H1 (cell line): ENCODE measurements around the gene GPC6. TPM values are rescaled to one million over a fixed set of nuclear protein-coding genes. Genes with fewer than 3 reads are reported as not detected.

Experiments used
- CTCF ChIA-PET: fragments of 300-600 bp; sonication (Branson Sonifier 250); formaldehyde crosslinking; loops from one replicate; lab custom pipeline; 2021; ENCODE audit not compliant: partially characterized antibody; lab: Charles Lee
- POLR2A ChIA-PET: fragments of 300-600 bp; sonication (Branson Sonifier 250); formaldehyde crosslinking; loops from one replicate; lab custom pipeline; 2021; ENCODE audit warnings: inconsistent platforms; ENCODE audit not compliant: partially characterized antibody; lab: Charles Lee
- DNase-seq, 2 experiments: peaks; one replicate each; pipeline versions ENCODE4 v3.0.0 to v3.0.0-alpha.2; 2010 to 2022; ENCODE audit warnings: low spot score in 2 of 2, low read depth in 1 of 2, mixed read lengths in 1 of 2
- FAIRE-seq: peaks from 2 replicates; lab custom pipeline; 2011; peaks lifted over from hg19 to GRCh38; lab: Jason Lieb, UNC
- H2AFZ ChIP-seq: 2 replicates; pipeline ENCODE4 v1.8.1; 2012; ENCODE audit warnings: low read length, inconsistent platforms
- H2AK5ac ChIP-seq: 2 replicates; pipeline ENCODE4 v1.6.1; 2013; ENCODE audit warnings: low read depth, low read length
- H2BK120ac ChIP-seq: replicated peaks from 2 replicates; pipeline ENCODE3; 2013; ENCODE audit warnings: low read depth, low read length, inconsistent platforms
- H2BK12ac ChIP-seq: 2 replicates; pipeline ENCODE4 v1.6.1; 2013; ENCODE audit warnings: low read depth, low read length
- H2BK15ac ChIP-seq: 2 replicates; pipeline ENCODE4 v1.6.1; 2013; ENCODE audit warnings: low read length
- H2BK20ac ChIP-seq: 2 replicates; pipeline ENCODE4 v1.6.1; 2013; ENCODE audit warnings: low read length
- H2BK5ac ChIP-seq: 2 replicates; pipeline ENCODE4 v1.6.1; 2013; ENCODE audit warnings: low read depth, low read length
- H3K14ac ChIP-seq: 2 replicates; pipeline ENCODE4 v1.6.1; 2013; ENCODE audit warnings: inconsistent platforms; ENCODE audit not compliant: insufficient read length
- H3K18ac ChIP-seq: 2 replicates; pipeline ENCODE4 v1.6.1; 2013; ENCODE audit warnings: low read length; ENCODE audit errors: extremely low read depth
- H3K23ac ChIP-seq: 2 replicates; pipeline ENCODE4 v1.6.1; 2013; ENCODE audit warnings: inconsistent platforms; ENCODE audit not compliant: insufficient read length
- H3K23me2 ChIP-seq: 2 replicates; pipeline ENCODE4 v1.6.1; 2013; ENCODE audit warnings: low read depth, low read length
- H3K27ac ChIP-seq: 2 replicates; pipeline ENCODE4 v1.6.1; 2011; ENCODE audit warnings: low read depth, low read length, inconsistent platforms
- H3K27me3 ChIP-seq, 4 experiments: replicated peaks in 1 of 4; 1 replicate in 1 of 4; 2 replicates in 3 of 4; pipeline versions ENCODE4 v1.6.1 to v1.8.1; 2011 to 2013; ENCODE audit warnings: low read length in 3 of 4, mild to moderate bottlenecking in 3 of 4, inconsistent platforms in 2 of 4, mixed read lengths in 2 of 4, moderate library complexity in 1 of 4; ENCODE audit not compliant: control insufficient read depth in 3 of 4, insufficient read depth in 3 of 4; ENCODE audit errors: extremely low read depth in 1 of 4
- H3K36me3 ChIP-seq, 4 experiments: 2 replicates each; pipeline versions ENCODE4 v1.6.1 to v1.8.1; 2011 to 2013; ENCODE audit warnings: mild to moderate bottlenecking in 4 of 4, low read length in 3 of 4, moderate library complexity in 2 of 4, control low read depth in 1 of 4, inconsistent platforms in 1 of 4; ENCODE audit not compliant: insufficient read depth in 4 of 4, control insufficient read depth in 2 of 4
- H3K4ac ChIP-seq: replicated peaks from 2 replicates; pipeline ENCODE3; 2013; ENCODE audit warnings: low read length, low read depth, mixed read lengths, inconsistent platforms; ENCODE audit not compliant: insufficient read length
- H3K4me1 ChIP-seq, 4 experiments: replicated peaks in 1 of 4; 1 replicate in 1 of 4; 2 replicates in 3 of 4; pipeline versions ENCODE4 v1.6.1 to v1.8.1; 2011 to 2013; ENCODE audit warnings: low read length in 3 of 4, inconsistent platforms in 2 of 4, mixed read lengths in 1 of 4; ENCODE audit not compliant: insufficient read depth in 4 of 4, control insufficient read depth in 3 of 4
- H3K4me2 ChIP-seq, 2 experiments: 2 replicates each; pipeline versions ENCODE4 v1.6.1 to v1.8.1; 2011 to 2013; ENCODE audit warnings: low read depth in 2 of 2, low read length in 2 of 2, control low read depth in 1 of 2, inconsistent platforms in 1 of 2, mild to moderate bottlenecking in 1 of 2; ENCODE audit not compliant: insufficient read depth in 1 of 2
- H3K4me3 ChIP-seq, 4 experiments: fragments of 200-600, 300-600 bp in 1 of 4; sonication (generic), shearing (Covaris generic), sonication (Bioruptor Twin) in 1 of 4; 2 replicates each; pipeline versions ENCODE4 v1.5.1 to v1.8.1; 2011 to 2016; ENCODE audit warnings: low read length in 4 of 4, low read depth in 3 of 4, control low read depth in 2 of 4, inconsistent platforms in 2 of 4, mild to moderate bottlenecking in 2 of 4, mixed read lengths in 1 of 4, moderate library complexity in 1 of 4; ENCODE audit not compliant: insufficient read depth in 2 of 4; ENCODE audit errors: extremely low read depth in 1 of 4
- H3K56ac ChIP-seq: replicated peaks from 2 replicates; pipeline ENCODE3; 2013; ENCODE audit warnings: low read depth, mild to moderate bottlenecking, mixed read lengths, low read length, inconsistent platforms; ENCODE audit not compliant: insufficient read length
- H3K79me1 ChIP-seq: 2 replicates; pipeline ENCODE4 v1.6.1; 2013; ENCODE audit warnings: low read depth, low read length, control low read depth
- H3K79me2 ChIP-seq, 2 experiments: 2 replicates each; pipeline versions ENCODE4 v1.6.1 to v1.8.1; 2012 to 2013; ENCODE audit warnings: low read length in 2 of 2, mild to moderate bottlenecking in 2 of 2, inconsistent platforms in 1 of 2; ENCODE audit not compliant: insufficient read depth in 2 of 2, control insufficient read depth in 1 of 2
- H3K9ac ChIP-seq, 4 experiments: replicated peaks in 1 of 4; 1 replicate in 1 of 4; 2 replicates in 3 of 4; pipeline versions ENCODE4 v1.6.1 to v1.8.1; 2011 to 2013; ENCODE audit warnings: low read depth in 3 of 4, low read length in 3 of 4, control low read depth in 2 of 4, mild to moderate bottlenecking in 2 of 4, moderate library complexity in 2 of 4, inconsistent platforms in 1 of 4; ENCODE audit errors: extremely low read depth in 1 of 4
- H3K9me3 ChIP-seq, 2 experiments: 2 replicates each; pipeline versions ENCODE4 v1.6.1 to v1.8.1; 2012 to 2013; ENCODE audit warnings: mild to moderate bottlenecking in 2 of 2, moderate library complexity in 2 of 2, control low read depth in 1 of 2, inconsistent platforms in 1 of 2, low read depth in 1 of 2, low read length in 1 of 2, mixed read lengths in 1 of 2; ENCODE audit not compliant: insufficient read depth in 2 of 2
- H4K20me1 ChIP-seq, 2 experiments: replicated peaks in 1 of 2; 2 replicates each; pipeline versions ENCODE3 to v1.8.1; 2011 to 2013; ENCODE audit warnings: inconsistent platforms in 2 of 2, low read length in 2 of 2, mild to moderate bottlenecking in 1 of 2; ENCODE audit not compliant: insufficient read depth in 2 of 2, control insufficient read depth in 1 of 2
- H4K5ac ChIP-seq: 2 replicates; pipeline ENCODE4 v1.6.1; 2013; ENCODE audit warnings: low read length, low read depth, mixed read lengths, inconsistent platforms; ENCODE audit not compliant: insufficient read length
- H4K8ac ChIP-seq: 2 replicates; pipeline ENCODE4 v1.8.0; 2013; ENCODE audit warnings: mild to moderate bottlenecking, moderate library complexity, low read length, inconsistent platforms; ENCODE audit not compliant: insufficient read depth; ENCODE audit errors: extremely low read depth
- H4K91ac ChIP-seq: replicated peaks from 2 replicates; pipeline ENCODE3; 2013; ENCODE audit warnings: low read length, mixed read lengths, inconsistent platforms; ENCODE audit not compliant: insufficient read length
- CEBPB ChIP-seq: IDR thresholded peaks from 2 replicates; pipeline ENCODE4 v1.6.1; 2012; ENCODE audit warnings: low read depth, low read length
- CTBP2 ChIP-seq: IDR thresholded peaks from 2 replicates; pipeline ENCODE4 v1.7.0; 2011; ENCODE audit warnings: borderline replicate concordance, mild to moderate bottlenecking, moderate library complexity, mixed read lengths, low read length; ENCODE audit not compliant: insufficient read depth, insufficient read length
- HDAC6 ChIP-seq: IDR thresholded peaks from one replicate; pipeline ENCODE4 v1.7.1; 2012; ENCODE audit warnings: low read depth, mild to moderate bottlenecking, inconsistent platforms, low read length, moderate library complexity
- PHF8 ChIP-seq: fragments of 200-600 bp; sonication (generic); conservative IDR thresholded peaks from 2 replicates; pipeline ENCODE4 v1.7.1; 2012; ENCODE audit warnings: low read depth, mild to moderate bottlenecking, inconsistent platforms, low read length, moderate library complexity
- POLR2AphosphoS5 ChIP-seq: IDR thresholded peaks from 2 replicates; pipeline ENCODE4 v1.6.1; 2011; ENCODE audit warnings: low read depth, low read length
- POU5F1 ChIP-seq: IDR thresholded peaks from 2 replicates; pipeline ENCODE4 v1.6.1; 2011; ENCODE audit warnings: low read depth, mild to moderate bottlenecking, low read length, moderate library complexity
- SIN3A ChIP-seq, 2 experiments: IDR thresholded peaks in 1 of 2; conservative IDR thresholded peaks in 1 of 2; 2 replicates each; pipeline ENCODE4 v1.6.1; 2011 to 2012; ENCODE audit warnings: low read length in 2 of 2, improper control_type of control experiment in 1 of 2, low read depth in 1 of 2, mild to moderate bottlenecking in 1 of 2
- SP1 ChIP-seq: IDR thresholded peaks from 2 replicates; pipeline ENCODE4 v1.6.1; 2011; ENCODE audit warnings: low read depth, low read length
- SP4 ChIP-seq: IDR thresholded peaks from 2 replicates; pipeline ENCODE4 v1.6.1; 2012; ENCODE audit warnings: low read length, inconsistent platforms
- ZNF274 ChIP-seq: IDR thresholded peaks from 2 replicates; pipeline ENCODE4 v1.7.0; 2012; ENCODE audit warnings: low read length, borderline replicate concordance; ENCODE audit errors: extremely low read depth
- WGBS, 2 experiments: shearing (Covaris generic) in 1 of 2; methylation state at CpG; one replicate each; pipeline versions ENCODE4 v1.1.6 to v1.1.7; 2013 to 2015; ENCODE audit warnings: low lambda C conversion rate in 2 of 2, mixed read lengths in 2 of 2, inconsistent platforms in 1 of 2, low coverage in 1 of 2, missing lambda C conversion rate in 1 of 2; ENCODE audit not compliant: insufficient replicate concordance in 2 of 2, insufficient coverage in 1 of 2, insufficient read length in 1 of 2; ENCODE audit errors: extremely low coverage in 1 of 2, missing lambda C conversion rate in 1 of 2; 5-methylcytosine and 5-hydroxymethylcytosine counted together
- polyA plus RNA-seq, 7 experiments: library from polyadenylated mRNA; depleted of rRNA in 3 of 7; stranded (reverse) in 5 of 7; unstranded in 2 of 7; fragments of >200 nt in 5 of 7; fragments of 200-250 nt in 2 of 7; gene quantifications; 1 replicate in 5 of 7; 2 replicates in 1 of 7; 4 replicates in 1 of 7; pipeline versions ENCODE4 v1.2.1 to v1.2.3, GENCODE V29; 2011 to 2013; ENCODE audit warnings: missing spikeins in 2 of 7, mixed read lengths in 2 of 7
- total RNA-seq: library from RNA; stranded (reverse); fragmentation: NEBNext Ultra II Directional; extraction: Animal tissue kit (Norgen Biotek cat#: 25700); gene quantifications from 2 replicates; pipeline ENCODE4 v1.2.1, GENCODE V29; 2021
- TF ChIP-seq, protein P1 (sequence below), 3 experiments: IDR thresholded peaks; 1 replicate in 2 of 3; 2 replicates in 1 of 3; pipeline versions ENCODE4 v1.5.1 to v1.6.1; 2011; ENCODE audit warnings: low read length in 3 of 3, mild to moderate bottlenecking in 3 of 3, inconsistent platforms in 2 of 3, low read depth in 1 of 3, moderate library complexity in 1 of 3; ENCODE audit not compliant: insufficient read depth in 1 of 3; ENCODE audit errors: control extremely low read depth in 1 of 3

Gene GPC6
- total and polyA plus RNA-seq, 2 of the 8 experiments (the other 6 are each of a cell fraction or from before 2014, with no cell fraction given), result 5.4 to 12.0 TPM

DNA sequence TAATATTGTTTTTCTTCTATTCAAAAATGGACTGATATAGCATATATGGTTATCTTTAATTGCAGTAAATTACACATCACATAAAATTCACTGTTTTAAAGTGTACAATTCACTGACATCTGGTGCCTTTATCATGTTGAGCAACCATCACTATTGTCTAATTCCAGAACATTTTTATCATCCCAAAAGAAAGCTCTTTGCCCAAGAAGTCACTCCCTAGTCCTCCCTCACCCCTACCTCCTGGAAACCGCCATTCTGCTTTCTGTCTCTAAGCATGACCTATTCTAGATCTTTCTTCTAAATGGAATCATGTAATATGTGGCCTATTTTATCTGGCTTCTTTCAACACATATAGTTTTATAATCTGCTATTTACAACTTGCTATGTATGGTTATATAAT is 727.2 kb downstream of the GPC6 start:
- CTCF ChIA-PET, result no interaction called here
- no peak for FAIRE-seq
- 0 out of 7 replicates have a peak, but pooled peaks cover 0 to 2% (median 0%) of the 10 kb centered on the region in 4 experiments for H3K4me1 ChIP-seq

More for the DNA sequence above, 727.2 kb downstream of the GPC6 start:
- no peak overlapping the region for H3K4ac ChIP-seq
- H2BK15ac ChIP-seq, result no peak overlapping the region
- H3K23ac ChIP-seq, result no peak overlapping the region
- WGBS, 2 experiments, result 71% methylated on average over 1 of the region's 1 CpG; no CpG with 5 or more reads in 1 of the 2 experiments
- POLR2A ChIA-PET, result no interaction called here
- H4K91ac ChIP-seq, result no peak overlapping the region
- H3K18ac ChIP-seq, result no peak overlapping the region
- H3K79me1 ChIP-seq, result no peaks in the 10 kb centered on the region
- H2BK12ac ChIP-seq, result no peak overlapping the region
- H2BK20ac ChIP-seq, result no peak overlapping the region
- H3K23me2 ChIP-seq, result no peaks in the 10 kb centered on the region
- no peak overlapping the region for H3K56ac ChIP-seq
- TF ChIP-seq SIN3A (conservative IDR thresholded peaks at IDR 0.05 in 1 of 2, IDR thresholded peaks at IDR 0.05 in 1 of 2; ENCODE audit: low read depth in 1 of 2, low read length in 2 of 2), result no peak
- no peak for TF ChIP-seq PHF8
- no peak for TF ChIP-seq SP1
- no peak for TF ChIP-seq POU5F1
- TF ChIP-seq CTBP2, result no peak
- TF ChIP-seq SP4, result no peak
- TF ChIP-seq CEBPB, result no peak
- TF ChIP-seq POLR2AphosphoS5, result no peak
- TF ChIP-seq ZNF274, result no peak
- TF ChIP-seq HDAC6, result no peak
- TF ChIP-seq, protein P1, sequence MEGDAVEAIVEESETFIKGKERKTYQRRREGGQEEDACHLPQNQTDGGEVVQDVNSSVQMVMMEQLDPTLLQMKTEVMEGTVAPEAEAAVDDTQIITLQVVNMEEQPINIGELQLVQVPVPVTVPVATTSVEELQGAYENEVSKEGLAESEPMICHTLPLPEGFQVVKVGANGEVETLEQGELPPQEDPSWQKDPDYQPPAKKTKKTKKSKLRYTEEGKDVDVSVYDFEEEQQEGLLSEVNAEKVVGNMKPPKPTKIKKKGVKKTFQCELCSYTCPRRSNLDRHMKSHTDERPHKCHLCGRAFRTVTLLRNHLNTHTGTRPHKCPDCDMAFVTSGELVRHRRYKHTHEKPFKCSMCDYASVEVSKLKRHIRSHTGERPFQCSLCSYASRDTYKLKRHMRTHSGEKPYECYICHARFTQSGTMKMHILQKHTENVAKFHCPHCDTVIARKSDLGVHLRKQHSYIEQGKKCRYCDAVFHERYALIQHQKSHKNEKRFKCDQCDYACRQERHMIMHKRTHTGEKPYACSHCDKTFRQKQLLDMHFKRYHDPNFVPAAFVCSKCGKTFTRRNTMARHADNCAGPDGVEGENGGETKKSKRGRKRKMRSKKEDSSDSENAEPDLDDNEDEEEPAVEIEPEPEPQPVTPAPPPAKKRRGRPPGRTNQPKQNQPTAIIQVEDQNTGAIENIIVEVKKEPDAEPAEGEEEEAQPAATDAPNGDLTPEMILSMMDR (IDR thresholded peaks at IDR 0.05; ENCODE audit: control extremely low read depth in 1 of 3, insufficient read depth in 1 of 3, low read depth in 1 of 3, low read length in 3 of 3), result no peak
- TF ChIP-seq, all 59 proteins: peak for 0
- no peak for DNase-seq
- no peak overlapping the region for H3K4me3 ChIP-seq
- no peak overlapping the region for H3K4me2 ChIP-seq
- no peaks in the 10 kb centered on the region for H3K27me3 ChIP-seq
- no peak overlapping the region for H2BK120ac ChIP-seq
- no peak overlapping the region for H4K8ac ChIP-seq
- H4K20me1 ChIP-seq, result no peaks in the 10 kb centered on the region
- H2AK5ac ChIP-seq, result no peak overlapping the region
- H3K27ac ChIP-seq, result no peak overlapping the region
- H3K9ac ChIP-seq, result no peak overlapping the region
- H3K14ac ChIP-seq, result no peak overlapping the region
- H3K79me2 ChIP-seq, result no peaks in the 10 kb centered on the region; a peak in 1 of 4 replicates
- H2BK5ac ChIP-seq, result no peak overlapping the region
- H3K9me3 ChIP-seq, result no peaks in the 10 kb centered on the region
- no peaks in the 10 kb centered on the region for H3K36me3 ChIP-seq
- no peak overlapping the region for H2AFZ ChIP-seq
- no peak overlapping the region for H4K5ac ChIP-seq
